A549 (cell line): Measurements from ENCODE around the gene LBHD1. TPM values are rescaled to one million over a fixed set of nuclear protein-coding genes. Genes with fewer than 3 reads are reported as not detected.
"Not testable (repeated sequence)": the region's sequence is repeated elsewhere in the genome, so short reads cannot be mapped to it uniquely, and the experiment has no call there.

Experiments
- ATAC-seq, 2 experiments: fragments of 200-7000 bp in 1 of 2; fragments of >200 bp in 1 of 2; cut with Nextera tagmentation in 1 of 2; cut with Tn5 transposase in 1 of 2; 3 replicates each; pipeline versions ENCODE4 v1.8.0 to v1.9.1; 2018 to 2020; ENCODE audit warnings: mild to moderate bottlenecking in 1 of 2, moderate library complexity in 1 of 2
- CTCF ChIA-PET: fragments of 300-600 bp; sonication (Branson Sonifier 250); formaldehyde crosslinking; extraction: SDS; loops from one replicate; lab custom pipeline; 2021; ENCODE audit warnings: antibody characterized with exemption, inconsistent platforms; lab: Yijun Ruan, JAX
- POLR2A ChIA-PET: fragments of 350-600 bp; formaldehyde crosslinking; extraction: SDS; loops from one replicate; lab custom pipeline; 2021; ENCODE audit warnings: antibody characterized with exemption, inconsistent platforms; lab: Yijun Ruan, JAX
- DNase-seq, 2 experiments: peaks; one replicate each; pipeline versions ENCODE4 v3.0.0 to v3.0.0-alpha.2; 2011 to 2016; ENCODE audit warnings: low read depth in 1 of 2, low spot score in 1 of 2
- FAIRE-seq: peaks from 2 replicates; lab custom pipeline; 2011; peaks lifted over from hg19 to GRCh38; lab: Jason Lieb, UNC
- H3K27ac ChIP-seq, 2 experiments: fragments of >200 bp; sonication (Bioruptor Twin); formaldehyde crosslinking; 3 replicates each; pipeline ENCODE4 v1.5.1; 2016 to 2017
- H3K4me1 ChIP-seq: fragments of >200 bp; sonication (Bioruptor Twin); formaldehyde crosslinking; 3 replicates; pipeline ENCODE4 v1.6.1; 2016
- H3K4me2 ChIP-seq: fragments of >200 bp; sonication (Bioruptor Twin); formaldehyde crosslinking; 3 replicates; pipeline ENCODE4 v1.6.1; 2016
- H3K4me3 ChIP-seq: fragments of >200 bp; sonication (Bioruptor Twin); formaldehyde crosslinking; 3 replicates; pipeline ENCODE4 v1.5.1; 2016
- H3K9me3 ChIP-seq: fragments of >200 bp; sonication (Bioruptor Twin); formaldehyde crosslinking; 3 replicates; pipeline ENCODE4 v1.6.1; 2016
- BHLHE40 ChIP-seq: IDR thresholded peaks from 2 replicates; pipeline ENCODE4 v1.6.1; 2012; ENCODE audit warnings: low read depth, low read length, inconsistent platforms
- CBX8 ChIP-seq: fragments of 200-600 bp; sonication (generic); IDR thresholded peaks from 2 replicates; pipeline ENCODE4 v1.6.1; 2016
- CHD2 ChIP-seq: fragments of 150-350 bp; IDR thresholded peaks from 2 replicates; pipeline ENCODE4 v1.6.1; 2014; ENCODE audit warnings: low read length; ENCODE audit not compliant: partially characterized antibody
- ESRRA ChIP-seq: fragments of 150-350 bp; IDR thresholded peaks from 2 replicates; pipeline ENCODE4 v1.6.1; 2014; ENCODE audit warnings: mild to moderate bottlenecking, low read length, borderline replicate concordance
- HDAC2 ChIP-seq: fragments of 200-600 bp; sonication (generic); IDR thresholded peaks from 2 replicates; pipeline ENCODE4 v1.6.1; 2016
- HEYL ChIP-seq: fragments of 250-450 bp; sonication (Bioruptor Pico); IDR thresholded peaks from 2 replicates; pipeline ENCODE4 v1.8.0; 2021; ENCODE audit warnings: mild to moderate bottlenecking, moderate library complexity
- HMGXB4 ChIP-seq: fragments of 250-450 bp; sonication (Bioruptor Pico); IDR thresholded peaks from 2 replicates; pipeline ENCODE4 v1.5.0; 2021; ENCODE audit warnings: mild to moderate bottlenecking, moderate library complexity, borderline replicate concordance
- HOXA7 ChIP-seq: fragments of 250-450 bp; sonication (Bioruptor Pico); IDR thresholded peaks from 2 replicates; pipeline ENCODE4 v1.5.0; 2020; ENCODE audit warnings: mild to moderate bottlenecking, moderate library complexity
- HOXB5 ChIP-seq: fragments of 250-450 bp; sonication (Bioruptor Pico); IDR thresholded peaks from 2 replicates; pipeline ENCODE4 v1.5.0; 2020; ENCODE audit warnings: mild to moderate bottlenecking, moderate library complexity
- JUN ChIP-seq, 2 experiments: fragments of >200 bp; sonication (Bioruptor Twin); formaldehyde crosslinking; IDR thresholded peaks; 2 replicates in 1 of 2; 3 replicates in 1 of 2; pipeline ENCODE4 v1.6.1; 2016 to 2017
- KDM1A ChIP-seq: fragments of 200-600 bp; sonication (generic); IDR thresholded peaks from 2 replicates; pipeline ENCODE4 v1.6.1; 2016; ENCODE audit warnings: low read depth, mild to moderate bottlenecking
- KDM5A ChIP-seq: fragments of 200-600 bp; sonication (generic); IDR thresholded peaks from 2 replicates; pipeline ENCODE4 v1.6.1; 2016; ENCODE audit warnings: antibody characterized with exemption, mild to moderate bottlenecking
- MAX ChIP-seq: IDR thresholded peaks from 2 replicates; pipeline ENCODE4 v1.6.1; 2012
- NR3C1 ChIP-seq: fragments of >200 bp; sonication (Bioruptor Twin); formaldehyde crosslinking; IDR thresholded peaks from 3 replicates; pipeline ENCODE4 v1.6.1; 2017
- PBX3 ChIP-seq: IDR thresholded peaks from 2 replicates; pipeline ENCODE4 v1.6.1; 2012
- RNF2 ChIP-seq: fragments of 200-600 bp; sonication (generic); IDR thresholded peaks from 2 replicates; pipeline ENCODE4 v1.6.1; 2016; ENCODE audit warnings: low read depth, mild to moderate bottlenecking, antibody characterized with exemption, moderate library complexity, borderline replicate concordance
- SMC3 ChIP-seq: fragments of >200 bp; sonication (Bioruptor Twin); formaldehyde crosslinking; IDR thresholded peaks from 3 replicates; pipeline ENCODE4 v1.6.1; 2018; ENCODE audit warnings: inconsistent platforms
- TFCP2L1 ChIP-seq: fragments of 250-450 bp; sonication (Bioruptor Pico); IDR thresholded peaks from 2 replicates; pipeline ENCODE4 v1.5.0; 2021; ENCODE audit warnings: mild to moderate bottlenecking
- TP53 ChIP-seq: fragments of 250-450 bp; sonication (Bioruptor Pico); IDR thresholded peaks from 2 replicates; pipeline ENCODE4 v1.5.0; 2021; ENCODE audit warnings: mild to moderate bottlenecking, moderate library complexity
- WGBS: methylation state at CpG from one replicate; pipeline ENCODE4 v1.1.6; 2017; ENCODE audit errors: missing lambda C conversion rate; 5-methylcytosine and 5-hydroxymethylcytosine counted together
- polyA plus RNA-seq, 4 experiments: library from polyadenylated mRNA; depleted of rRNA in 3 of 4; stranded (reverse); fragments of >200 nt; fragmentation: RNase III in 1 of 4; extraction: RNeasy Plus Mini Kit Qiagen cat#74134 plus additional on column Dnase treatment in 1 of 4; gene quantifications; 2 replicates in 3 of 4; 3 replicates in 1 of 4; pipeline ENCODE4 v1.2.3, GENCODE V29; 2011 to 2017

The LBHD1 gene
- polyA plus RNA-seq, 2 of the 4 experiments (the other 2 are of a cell fraction) = 4.1 to 6.8 TPM

- DNase-seq = no peak
- Histone ChIP-seq H3K4me2 (peak overlapping the region; percentile 91), H3K4me3 (peak overlapping the region; percentile 75), H3K4me1 (peaks cover 10% of the 10 kb centered on the region; the same call in 2 of the 3 replicates)
- ATAC-seq = peak in 1 of 2 experiments; percentile 60; a peak in 3 of 6 replicates
- 40% methylated on average over 16 of the region's 16 CpGs for WGBS
- CTCF ChIA-PET = interaction anchor here (1.1 to 1.4 kb wide), 3 partner anchors 11 to 258 kb away, joined by 3 read pairs; no protein-coding TSS in a partner anchor
- FAIRE-seq = no peak
- no peak for TF ChIP-seq NR3C1
- TF ChIP-seq HDAC2 = no peak
- no peak for TF ChIP-seq CBX8
- TF ChIP-seq CHD2 = no peak
- no peak for TF ChIP-seq RNF2
- TF ChIP-seq KDM1A = no peak
- TF ChIP-seq TFCP2L1 = no peak
- TF ChIP-seq ESRRA = no peak
- TF ChIP-seq HMGXB4 (CRISPR knock-in tag) = no peak
- TF ChIP-seq BHLHE40 = no peak
- no peak for TF ChIP-seq HOXA7 (CRISPR knock-in tag)
- TF ChIP-seq MAX = no peak
- no peak for TF ChIP-seq PBX3
- TF ChIP-seq, all 56 proteins: peak for 0
- no peaks in the 10 kb centered on the region for H3K9me3 ChIP-seq
- POLR2A ChIA-PET = interaction anchor here (0.6 to 1.4 kb wide), 21 partner anchors 8 to 242 kb away, joined by 3 to 91 read pairs (median 5); partner anchors contain the start of genes B3GAT3, C11orf98, CSKMT and EEF1G
- H3K27ac ChIP-seq = peak overlapping the region; percentile 85 to 97
These were observed 19.7 kb downstream of the LBHD1 start for GRCh38 chr11:62652161-62653006.

- POLR2A ChIA-PET = interaction anchor here (3.2 kb wide), 1 partner anchor 15 kb away, joined by 21 read pairs; the partner anchor contains the start of genes C11orf98 and CSKMT
- not testable (repeated sequence) for DNase-seq, ATAC-seq, H3K4me3 ChIP-seq, H3K4me2 ChIP-seq, FAIRE-seq, H3K27ac ChIP-seq, H3K9me3 ChIP-seq
- H3K4me1 ChIP-seq = peaks cover 16% of the 10 kb centered on the region
- CTCF ChIA-PET = interaction anchor here (0.9 to 2.2 kb wide), 5 partner anchors 19 to 255 kb away, joined by 3 to 6 read pairs (median 3); partner anchors contain the start of genes BSCL2, GNG3 and TUT1
- 95% methylated on average over 12 of the region's 12 CpGs for WGBS
These were observed 21.8 kb downstream of the LBHD1 start for GRCh38 chr11:62650283-62650682.

- FAIRE-seq = no peak
- POLR2A ChIA-PET = interaction anchor here (3.2 kb wide), 1 partner anchor 16 kb away, joined by 21 read pairs; the partner anchor contains the start of genes C11orf98 and CSKMT
These were observed 22.6 kb downstream of the LBHD1 start for GRCh38 chr11:62649486-62649885.

GRCh38 chr11:62648967-62649364 lies 23.1 kb downstream of the LBHD1 start:
- H3K4me3 ChIP-seq = no peak overlapping the region
- POLR2A ChIA-PET = interaction anchor here (1.3 to 3.2 kb wide), 2 partner anchors 16 to 57 kb away, joined by 4 to 21 read pairs; partner anchors contain the start of genes C11orf98, CSKMT and TUT1
- H3K4me1 ChIP-seq = peaks cover 22% of the 10 kb centered on the region
- H3K27ac ChIP-seq = no peak overlapping the region
- no peak for DNase-seq
- H3K4me2 ChIP-seq = no peak overlapping the region
- CTCF ChIA-PET = interaction anchor here (0.6 to 2.2 kb wide), 6 partner anchors 18 to 96 kb away, joined by 3 to 15 read pairs (median 3); partner anchors contain the start of genes EML3 and ROM1
- no peaks in the 10 kb centered on the region for H3K9me3 ChIP-seq
- TF ChIP-seq SMC3 = no peak
- TF ChIP-seq KDM5A = no peak
- 0 out of 5 replicates have a peak, but pooled peaks of 1 of the 2 experiments have one; percentile 21 for TF ChIP-seq JUN (IDR thresholded peaks at IDR 0.05)
- TF ChIP-seq HOXA7 (CRISPR knock-in tag) = no peak
- TF ChIP-seq TP53 (CRISPR knock-in tag) = no peak
- TF ChIP-seq HOXB5 = no peak
- no peak for TF ChIP-seq TFCP2L1
- WGBS = 95% methylated on average over 8 of the region's 11 CpGs
- ATAC-seq = no peak
- no peak for FAIRE-seq

More at GRCh38 chr11:62649486-62649885, 22.6 kb downstream of the LBHD1 start:
- H3K4me3 ChIP-seq = no peak overlapping the region
- WGBS = 94% methylated on average over 11 of the region's 11 CpGs
- H3K27ac ChIP-seq = no peak overlapping the region
- TF ChIP-seq HEYL = no peak
- TF ChIP-seq, all 56 proteins: peak for 0
- DNase-seq (no peak), ATAC-seq (no peak)
- Histone ChIP-seq H3K4me1 (peaks cover 22% of the 10 kb centered on the region), H3K4me2 (no peak overlapping the region), H3K9me3 (no peaks in the 10 kb centered on the region)
- CTCF ChIA-PET = interaction anchor here (0.9 to 2.2 kb wide), 4 partner anchors 18 to 254 kb away, joined by 3 to 15 read pairs (median 4); partner anchors contain the start of genes EML3 and ROM1
